HG03342 (cell line): Measurements from ENCODE around the gene HMGB2.

Experiments used
- ATAC-seq: cut with Tn5 transposase; IDR thresholded peaks from one replicate; pipeline ENCODE4 v1.9.1; 2021; ENCODE audit warnings: mild to moderate bottlenecking, moderate library complexity; ENCODE audit not compliant: unreplicated experiment

The HMGB2 gene

GRCh38 chr4:173334891-173335752 lies 964 bp upstream of the HMGB2 start:
- ATAC-seq, result peak; percentile 29

- ATAC-seq, result peak; percentile 0
Observed at GRCh38 chr4:173333658-173334084, 487 bp downstream of the HMGB2 start.

DNA sequence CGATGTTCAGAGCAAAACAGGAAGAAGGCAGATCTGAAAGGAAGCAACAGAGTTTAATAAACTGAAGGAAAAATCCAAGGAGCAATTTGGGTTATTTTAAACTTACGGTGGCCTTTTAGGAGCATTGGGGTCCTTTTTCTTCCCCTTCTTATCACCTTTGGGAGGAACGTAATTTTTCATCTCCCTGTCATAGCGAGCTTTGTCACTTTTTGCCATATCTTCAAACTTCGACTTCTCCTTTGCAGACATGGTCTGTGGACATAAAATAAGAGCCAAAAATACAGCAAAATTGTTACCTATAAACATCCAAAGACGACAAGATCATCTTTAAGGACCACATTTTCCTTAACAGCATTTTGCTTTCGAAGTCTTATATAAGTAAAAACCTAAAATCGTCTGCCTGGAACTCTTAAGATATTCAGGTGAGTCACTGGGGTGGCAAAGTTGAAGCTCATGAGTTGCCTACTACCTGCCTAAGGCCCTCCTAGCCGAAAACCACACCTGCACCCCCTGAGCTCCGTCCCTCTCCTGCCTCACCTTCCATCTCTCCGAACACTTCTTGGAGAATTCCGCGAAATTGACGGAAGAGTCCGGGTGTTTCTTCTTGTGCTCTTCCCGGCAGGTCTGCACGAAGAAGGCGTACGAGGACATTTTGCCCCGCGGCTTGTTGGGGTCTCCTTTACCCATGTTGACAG lies 1.0 kb downstream of the HMGB2 start:
- ATAC-seq, result no peak

DNA sequence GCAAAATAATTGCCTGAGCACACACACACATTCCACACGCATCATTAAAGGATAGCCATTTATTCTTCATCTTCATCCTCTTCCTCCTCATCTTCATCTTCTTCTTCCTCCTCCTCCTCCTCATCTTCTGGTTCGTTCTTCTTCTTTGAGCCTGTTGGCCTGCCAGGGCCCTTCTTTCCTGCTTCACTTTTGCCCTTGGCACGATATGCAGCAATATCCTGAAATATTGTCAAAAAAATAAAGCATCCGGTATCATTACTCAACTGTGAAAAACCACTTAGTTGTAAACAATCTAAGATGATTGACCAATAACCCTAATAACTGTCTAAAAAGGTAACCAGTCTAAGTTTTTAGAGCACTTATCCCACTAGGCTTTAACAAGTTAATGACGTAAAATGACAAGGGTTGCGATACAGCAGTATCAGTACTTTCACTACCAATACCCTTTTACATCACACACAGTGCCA lies 2.1 kb downstream of the HMGB2 start:
- ATAC-seq, result no peak

DNA sequence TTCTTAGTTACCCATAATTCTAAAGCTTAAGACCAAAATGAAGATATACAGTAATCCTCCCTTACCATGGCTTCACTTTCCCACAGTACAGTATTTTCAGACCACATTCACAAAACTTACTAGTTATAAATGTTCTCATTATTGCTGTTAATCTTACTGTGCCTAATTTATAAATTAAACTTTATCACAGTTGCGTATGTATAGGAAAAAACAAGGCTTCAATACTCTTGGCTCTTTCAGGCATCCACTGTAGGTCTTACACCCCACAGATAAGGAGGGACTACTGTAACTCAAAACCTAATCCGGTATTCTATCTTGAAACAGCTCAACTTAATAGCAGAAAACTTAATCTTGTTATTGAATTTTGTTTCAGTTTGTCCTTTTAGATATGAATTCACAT lies 3.6 kb downstream of the HMGB2 start:
- ATAC-seq, result no peak

GRCh38 chr4:173328236-173328901 lies 5.8 kb downstream of the HMGB2 start:
- ATAC-seq, result no peak

DNA sequence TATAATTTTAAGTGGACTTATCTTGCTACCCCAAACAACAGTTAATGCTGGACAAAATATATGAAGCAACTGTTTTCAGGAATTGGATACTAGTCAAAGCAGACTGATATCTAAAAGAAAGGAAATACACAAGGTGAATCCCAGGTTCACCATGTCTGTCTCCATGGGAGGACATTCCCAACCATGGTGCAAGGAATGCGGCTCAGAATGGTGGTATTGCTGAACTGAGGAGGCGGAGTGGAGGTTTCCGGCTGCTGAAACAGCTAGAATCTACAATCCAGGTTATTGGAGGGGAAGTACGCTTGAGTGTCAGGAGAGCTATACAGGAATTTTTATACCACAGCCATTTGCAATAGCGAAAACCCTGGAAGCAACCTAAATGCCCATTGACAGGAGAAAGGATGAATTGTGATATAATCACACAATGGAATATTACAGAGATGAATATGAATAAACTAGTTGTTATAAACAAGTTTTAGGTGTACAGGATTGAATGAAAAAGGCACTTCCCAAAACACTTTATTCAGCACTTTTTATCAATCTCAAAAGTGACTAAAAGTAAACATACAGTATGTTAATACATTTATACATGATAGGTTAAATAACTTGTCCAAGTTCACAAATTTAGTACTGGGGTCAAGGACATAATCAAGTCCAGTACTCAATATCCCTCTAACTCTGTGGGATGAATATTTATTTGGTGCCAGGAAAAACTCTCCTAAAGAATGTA lies 9.0 kb downstream of the HMGB2 start:
- no peak for ATAC-seq

DNA sequence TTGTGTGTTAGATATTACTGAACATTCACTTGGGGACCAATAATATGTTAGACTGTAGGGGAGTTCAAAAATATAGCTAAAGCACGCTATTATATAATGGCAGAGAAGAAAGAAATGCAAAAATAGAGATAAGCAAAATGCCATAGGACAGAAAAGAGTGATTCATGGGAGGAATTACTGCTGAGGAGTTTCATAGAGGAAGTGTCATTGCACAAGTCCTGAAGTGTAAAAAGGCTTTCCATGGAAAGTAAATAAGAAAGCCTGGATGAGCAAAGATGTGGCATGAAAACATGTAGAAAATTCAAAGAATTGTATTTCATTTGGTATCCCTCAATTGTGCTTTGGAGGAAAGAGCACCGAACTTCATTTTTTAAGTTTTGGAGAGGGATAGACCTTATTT lies 14.5 kb downstream of the HMGB2 start:
- no peak for ATAC-seq

- ATAC-seq, result peak; percentile 34
Observed at GRCh38 chr4:173318648-173319211, 15.4 kb downstream of the HMGB2 start.

GRCh38 chr4:173318240-173318639 lies 15.9 kb downstream of the HMGB2 start:
- ATAC-seq, result no peak

GRCh38 chr4:173317004-173317403 lies 17.2 kb downstream of the HMGB2 start:
- ATAC-seq, result peak; percentile 76

DNA sequence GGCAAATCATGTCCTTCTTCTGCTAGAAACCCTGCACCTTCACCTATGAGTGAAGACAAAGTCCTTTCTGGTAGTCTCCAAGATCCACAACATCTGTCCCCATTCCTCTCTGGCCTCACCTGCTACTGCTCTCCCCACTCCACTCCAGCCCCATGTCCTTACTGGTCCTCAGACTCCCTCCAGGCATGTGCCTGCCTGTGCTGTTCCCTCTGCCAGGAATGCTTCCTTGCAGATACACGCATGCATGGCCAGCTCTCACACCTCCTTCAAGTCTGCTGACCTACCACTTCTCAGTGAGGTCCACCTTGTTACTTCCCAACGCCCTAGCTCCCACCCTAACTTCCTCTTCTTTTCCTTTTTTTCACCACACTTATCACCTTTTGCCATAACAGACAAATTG lies 18.1 kb downstream of the HMGB2 start:
- ATAC-seq, result no peak

- no peak for ATAC-seq
Observed at GRCh38 chr4:173314715-173315114, 19.4 kb downstream of the HMGB2 start.

DNA sequence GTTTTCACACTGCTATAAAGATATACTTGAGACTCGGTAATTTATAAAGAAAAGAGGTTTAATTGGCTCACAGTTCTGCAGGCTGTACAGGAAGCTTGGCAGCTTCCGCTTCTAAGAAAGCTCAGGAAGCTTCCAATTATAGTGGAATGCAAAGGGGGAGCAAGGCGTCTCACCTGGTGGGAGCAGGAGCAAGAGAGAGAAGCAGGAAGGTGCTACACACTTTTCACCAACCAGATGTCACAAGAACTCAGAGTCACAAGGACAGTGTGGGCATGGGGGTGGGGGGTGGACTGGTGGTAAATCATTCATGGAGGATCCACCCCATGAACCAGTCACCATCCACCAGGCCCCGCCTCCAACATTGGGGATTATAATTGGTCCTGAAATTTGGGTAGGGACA lies 22.8 kb downstream of the HMGB2 start:
- ATAC-seq, result no peak

GRCh38 chr4:173307778-173308177 lies 26.4 kb downstream of the HMGB2 start:
- no peak for ATAC-seq

DNA sequence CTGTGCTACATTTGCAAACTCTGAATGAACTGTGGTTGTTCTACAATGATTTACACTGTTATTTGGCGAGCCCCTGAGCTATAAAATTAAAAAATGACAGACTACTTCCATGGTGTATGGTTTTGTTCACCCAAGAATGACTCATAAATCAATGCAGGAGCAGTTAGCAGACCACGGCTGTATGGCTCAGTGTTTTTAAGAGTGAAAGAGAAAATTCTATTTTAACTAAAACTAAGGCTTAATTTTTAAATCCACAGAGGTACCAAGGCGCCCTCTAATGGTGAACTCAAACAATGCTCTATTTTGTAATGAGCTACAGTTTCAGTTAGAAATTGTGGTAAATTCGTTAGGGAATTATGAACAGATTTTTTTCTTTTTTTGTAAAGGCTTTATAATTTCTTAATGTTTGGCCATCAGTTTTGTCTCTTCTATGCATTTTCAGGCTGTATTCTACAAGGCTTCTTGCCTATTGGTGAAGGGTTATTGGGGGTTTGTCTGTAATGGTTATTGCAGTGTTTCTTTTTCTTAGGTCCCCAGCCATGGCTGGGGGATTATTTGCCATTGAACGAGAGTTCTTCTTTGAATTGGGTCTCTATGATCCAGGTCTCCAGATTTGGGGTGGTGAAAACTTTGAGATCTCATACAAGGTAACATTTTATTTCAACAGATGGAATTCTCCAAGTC lies 32.5 kb downstream of the HMGB2 start:
- ATAC-seq, result peak; percentile 60

- ATAC-seq, result no peak
Observed at GRCh38 chr4:173294444-173294843, 39.7 kb downstream of the HMGB2 start.

GRCh38 chr4:173293663-173294062 lies 40.5 kb downstream of the HMGB2 start:
- no peak for ATAC-seq

GRCh38 chr4:173291899-173292298 lies 42.3 kb downstream of the HMGB2 start:
- ATAC-seq, result no peak

DNA sequence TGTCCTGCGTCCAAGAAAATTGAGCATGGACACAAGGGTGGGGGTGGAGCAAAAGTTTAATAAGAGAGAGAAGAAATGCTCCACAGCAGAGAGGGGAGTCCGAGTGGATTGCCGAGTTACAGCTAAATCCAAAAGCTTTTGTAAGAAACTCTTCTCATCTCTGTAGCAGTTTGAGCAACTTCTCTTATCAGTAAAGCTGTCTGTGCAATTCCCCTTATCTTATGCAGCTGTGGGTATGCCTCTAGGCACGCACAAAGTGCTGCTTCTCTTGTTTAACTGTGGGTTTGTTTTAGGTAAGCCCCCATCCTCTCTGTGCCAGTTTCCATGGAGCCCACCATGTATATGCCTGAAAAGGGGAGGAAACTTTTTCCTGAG lies 44.8 kb downstream of the HMGB2 start:
- peak; percentile 13 for ATAC-seq
